ENCODE data around the gene PTCD1.

PTCD1 gene

GRCh38 chr7:99438573-99439480, at the start of gene PTCD1, which contains the start of gene CPSF4:
PTCD1 (minus strand) TSS chr7:99438798; CDS start chr7:99435242, 3,556 bp downstream.
CPSF4 (plus strand) TSS chr7:99438943; CDS start chr7:99439083, 140 bp downstream.
- peak; percentile 97 for DNase-seq (ENCODE audit: low read depth)
- peak within 1 kb of the TSS; percentile 95 for H3K4me3 ChIP-seq (ENCODE audit: low read depth, low read length)
- TF ChIP-seq CTCF (IDR thresholded peaks at IDR 0.05; ENCODE audit: insufficient read depth, low read depth, low read length, missing control alignments) = no peak

- DNase-seq (ENCODE audit: low read depth) = no peak
- TF ChIP-seq CTCF (IDR thresholded peaks at IDR 0.05; ENCODE audit: insufficient read depth, low read depth, low read length, missing control alignments) = no peak
- H3K4me3 ChIP-seq (ENCODE audit: low read depth, low read length) = no peak overlapping the region
Observed at GRCh38 chr7:99485094-99485493, 46.5 kb upstream of the PTCD1 start.

GRCh38 chr7:99478464-99479440, 40.2 kb upstream of the PTCD1 start:
- TF ChIP-seq CTCF (IDR thresholded peaks at IDR 0.05; ENCODE audit: insufficient read depth, low read depth, low read length, missing control alignments) = no peak
- DNase-seq (ENCODE audit: low read depth) = no peak
- H3K4me3 ChIP-seq (ENCODE audit: low read depth, low read length) = no peak overlapping the region

- no peak for TF ChIP-seq CTCF (IDR thresholded peaks at IDR 0.05; ENCODE audit: insufficient read depth, low read depth, low read length, missing control alignments)
- no peak overlapping the region for H3K4me3 ChIP-seq (ENCODE audit: low read depth, low read length)
- DNase-seq (ENCODE audit: low read depth) = no peak
Observed at GRCh38 chr7:99476107-99476506, 37.5 kb upstream of the PTCD1 start.

- no peak for TF ChIP-seq CTCF (IDR thresholded peaks at IDR 0.05; ENCODE audit: insufficient read depth, low read depth, low read length, missing control alignments)
- H3K4me3 ChIP-seq (ENCODE audit: low read depth, low read length) = peak overlapping the region; percentile 93
- DNase-seq (ENCODE audit: low read depth) = peak; percentile 68
Observed at GRCh38 chr7:99473315-99473596, 34.7 kb upstream of the PTCD1 start.

- DNase-seq (ENCODE audit: low read depth) = peak; percentile 98
- H3K4me3 ChIP-seq (ENCODE audit: low read depth, low read length) = peak within 1 kb of the TSS; percentile 93
- no peak for TF ChIP-seq CTCF (IDR thresholded peaks at IDR 0.05; ENCODE audit: insufficient read depth, low read depth, low read length, missing control alignments)
Observed at GRCh38 chr7:99472561-99473314, 34.1 kb upstream of the PTCD1 start, which contains the start of gene ZNF789. ZNF789 (plus strand) TSS chr7:99472890; CDS start chr7:99476457, 3,567 bp downstream.
